Choroid plexus epithelial cell (primary cell): ENCODE data around the gene ATP2B1.

Experiments
- DNase-seq: peaks from one replicate; pipeline ENCODE4 v3.0.0-alpha.2; 2010; ENCODE audit warnings: low read depth
- H3K4me3 ChIP-seq: 2 replicates; pipeline ENCODE4 v1.5.1; 2011; ENCODE audit warnings: low read depth, mild to moderate bottlenecking, control low read depth, low read length, moderate library complexity
- CTCF ChIP-seq: conservative IDR thresholded peaks from 2 replicates; pipeline ENCODE4 v1.5.1; 2011; ENCODE audit warnings: low read depth, mild to moderate bottlenecking, control low read depth, inconsistent platforms, low read length, moderate library complexity

The ATP2B1 gene

GRCh38 chr12:89651192-89651591, 57.4 kb downstream of the ATP2B1 start:
- TF ChIP-seq CTCF = no peak

GRCh38 chr12:89650239-89650638, 58.4 kb downstream of the ATP2B1 start:
- DNase-seq = peak; percentile 23
- no peak overlapping the region for H3K4me3 ChIP-seq
- TF ChIP-seq CTCF = no peak

More at GRCh38 chr12:89651192-89651591, 57.4 kb downstream of the ATP2B1 start:
- no peak overlapping the region for H3K4me3 ChIP-seq
- no peak for DNase-seq

GRCh38 chr12:89649820-89650219, 58.8 kb downstream of the ATP2B1 start:
- no peak for DNase-seq
- H3K4me3 ChIP-seq = no peak overlapping the region
- TF ChIP-seq CTCF = no peak

GRCh38 chr12:89649139-89649538, 59.5 kb downstream of the ATP2B1 start:
- no peak overlapping the region for H3K4me3 ChIP-seq
- no peak for TF ChIP-seq CTCF
- no peak for DNase-seq

GRCh38 chr12:89648211-89648930, 60.3 kb downstream of the ATP2B1 start:
- peak; percentile 61 for DNase-seq
- TF ChIP-seq CTCF = no peak
- H3K4me3 ChIP-seq = no peak overlapping the region

GRCh38 chr12:89645434-89645833, 63.2 kb downstream of the ATP2B1 start:
- H3K4me3 ChIP-seq = no peak overlapping the region
- no peak for DNase-seq
- no peak for TF ChIP-seq CTCF

GRCh38 chr12:89642959-89643358, 65.7 kb downstream of the ATP2B1 start:
- DNase-seq = no peak
- TF ChIP-seq CTCF = no peak
- H3K4me3 ChIP-seq = no peak overlapping the region
